HUES6 (cell line): ENCODE measurements around the gene TMEM100.

Experiments
- H3K27ac ChIP-seq: 2 replicates; pipeline ENCODE4 v1.7.0; 2013; ENCODE audit warnings: low read depth, mild to moderate bottlenecking, low read length, inconsistent platforms
- H3K27me3 ChIP-seq: 2 replicates; pipeline ENCODE4 v1.6.1; 2013; ENCODE audit warnings: low read length; ENCODE audit not compliant: control insufficient read depth, insufficient read depth
- H3K36me3 ChIP-seq: 2 replicates; pipeline ENCODE4 v1.6.1; 2013; ENCODE audit warnings: low read length; ENCODE audit not compliant: control insufficient read depth, insufficient read depth
- H3K4me1 ChIP-seq: 2 replicates; pipeline ENCODE4 v1.6.1; 2013; ENCODE audit warnings: low read length; ENCODE audit not compliant: control insufficient read depth, insufficient read depth
- H3K4me3 ChIP-seq: 2 replicates; pipeline ENCODE4 v1.5.1; 2013; ENCODE audit warnings: low read depth, low read length
- H3K9ac ChIP-seq: one replicate; pipeline ENCODE4 v1.6.1; 2013; ENCODE audit warnings: mild to moderate bottlenecking, low read length
- H3K9me3 ChIP-seq: 2 replicates; pipeline ENCODE4 v1.6.1; 2013; ENCODE audit warnings: low read depth, low read length; ENCODE audit not compliant: control insufficient read depth, insufficient read depth

TMEM100 gene

DNA sequence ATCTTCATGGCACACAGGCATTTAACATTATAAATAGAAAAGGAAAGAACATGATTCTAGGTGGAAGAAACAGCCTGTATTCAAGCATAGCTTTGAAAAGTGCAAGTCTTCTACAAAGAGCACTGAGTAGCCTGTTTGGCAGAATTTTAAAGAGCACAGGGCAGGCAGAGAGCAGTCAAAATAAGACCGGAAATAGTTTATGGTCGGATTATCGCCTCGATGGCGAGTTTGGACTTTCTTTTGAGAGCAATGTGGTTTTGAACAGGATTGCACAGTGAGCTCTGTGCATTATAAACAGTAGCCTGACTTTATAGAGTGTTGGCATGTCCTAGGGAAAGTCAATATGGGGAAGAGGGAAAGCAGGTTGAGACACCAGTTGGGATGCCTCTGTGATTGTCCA is 6.2 kb upstream of the TMEM100 start:
- Histone ChIP-seq H3K9ac (no peak overlapping the region), H3K27me3 (no peaks in the 10 kb centered on the region), H3K4me1 (peaks cover 39% of the 10 kb centered on the region), H3K4me3 (no peak overlapping the region), H3K27ac (no peak overlapping the region), H3K9me3 (no peaks in the 10 kb centered on the region), H3K36me3 (no peaks in the 10 kb centered on the region)

DNA sequence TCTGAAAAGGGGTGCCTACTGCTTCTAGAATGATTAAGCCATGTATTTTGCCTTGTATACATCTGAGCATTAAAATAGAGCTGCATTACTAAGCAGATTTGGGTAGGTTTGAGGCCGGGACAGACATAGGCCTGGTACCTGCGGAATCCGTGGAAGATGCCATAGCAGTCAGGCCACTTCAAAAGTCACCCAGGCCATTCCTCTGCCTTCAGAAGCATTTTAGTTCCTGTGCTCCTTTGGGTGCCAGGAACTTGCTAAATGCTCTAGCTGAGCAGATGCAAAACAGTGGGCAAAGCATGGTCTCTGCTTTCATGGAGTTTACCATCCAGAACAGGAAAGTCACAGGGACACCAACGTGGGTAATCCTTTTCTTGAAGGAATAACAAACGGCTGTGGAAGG is 5.7 kb upstream of the TMEM100 start:
- no peak overlapping the region for H3K9ac ChIP-seq
- no peaks in the 10 kb centered on the region for H3K9me3 ChIP-seq
- peaks cover 37% of the 10 kb centered on the region for H3K4me1 ChIP-seq
- no peaks in the 10 kb centered on the region for H3K27me3 ChIP-seq
- H3K36me3 ChIP-seq = no peaks in the 10 kb centered on the region
- H3K4me3 ChIP-seq = no peak overlapping the region
- H3K27ac ChIP-seq = no peak overlapping the region

DNA sequence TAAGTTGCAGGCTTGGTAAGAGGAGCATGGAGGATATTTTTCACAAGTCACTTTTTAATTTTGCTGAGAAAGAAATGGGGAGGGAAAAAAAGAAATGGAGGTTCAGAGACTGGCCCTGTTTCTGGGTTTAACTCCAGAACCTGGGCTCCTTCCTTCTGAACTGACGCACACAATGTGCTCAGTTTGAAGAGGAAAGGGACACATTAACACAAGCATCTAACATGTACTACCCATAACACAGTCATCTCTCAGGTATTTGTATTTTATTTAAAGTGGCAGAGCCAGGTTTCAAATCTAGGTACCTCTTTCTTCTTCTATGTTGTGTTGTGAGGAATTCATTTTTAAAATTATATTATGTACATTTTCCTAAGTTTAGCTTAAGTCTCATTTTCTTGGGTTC is 5.3 kb upstream of the TMEM100 start:
- Histone ChIP-seq H3K27ac (no peak overlapping the region), H3K4me3 (no peak overlapping the region), H3K4me1 (peaks cover 42% of the 10 kb centered on the region), H3K9me3 (no peaks in the 10 kb centered on the region), H3K36me3 (no peaks in the 10 kb centered on the region), H3K27me3 (no peaks in the 10 kb centered on the region), H3K9ac (no peak overlapping the region)

DNA sequence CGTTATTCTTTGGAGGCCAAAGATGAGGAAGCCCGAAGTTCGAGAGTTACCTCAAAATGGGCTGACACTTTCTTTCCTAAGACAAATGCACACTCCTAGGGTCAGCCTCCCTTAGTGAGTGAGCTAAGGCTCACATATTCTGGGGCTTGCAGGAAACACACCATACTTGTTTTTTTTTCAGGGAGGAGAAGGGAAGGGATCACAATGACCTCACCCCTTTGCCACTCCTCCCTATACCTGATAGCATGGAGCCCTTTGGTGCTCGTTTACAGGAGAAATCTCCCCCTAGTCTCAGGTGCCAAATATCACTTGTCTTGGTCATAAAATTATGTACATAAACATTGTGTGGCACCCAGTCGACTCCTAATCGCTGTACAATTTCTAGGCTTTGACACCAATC is 4.6 kb upstream of the TMEM100 start:
- Histone ChIP-seq H3K4me1 (peaks cover 43% of the 10 kb centered on the region), H3K27me3 (no peaks in the 10 kb centered on the region), H3K9ac (no peak overlapping the region), H3K36me3 (no peaks in the 10 kb centered on the region), H3K4me3 (no peak overlapping the region), H3K9me3 (no peaks in the 10 kb centered on the region), H3K27ac (no peak overlapping the region)

DNA sequence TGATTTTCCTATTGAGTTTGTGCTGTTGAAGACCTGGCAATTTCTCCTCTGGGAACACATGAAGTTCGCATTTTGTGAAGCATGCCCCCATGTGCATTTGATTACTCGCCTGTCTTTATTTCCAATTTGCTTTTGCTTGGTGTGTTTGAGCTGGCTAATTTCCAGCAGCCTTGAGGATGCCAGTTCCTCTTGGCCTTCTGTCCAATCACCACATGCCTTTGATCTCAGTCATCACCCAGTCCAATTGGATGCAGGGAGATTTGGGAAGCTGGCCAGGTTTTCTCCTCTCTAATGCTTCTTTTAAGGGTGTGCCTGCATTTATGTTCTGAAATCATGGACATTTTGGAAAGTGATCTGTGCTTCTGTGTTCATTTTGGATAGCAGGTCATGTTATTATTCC is 3.8 kb upstream of the TMEM100 start:
- H3K27ac ChIP-seq = no peak overlapping the region
- peaks cover 38% of the 10 kb centered on the region for H3K4me1 ChIP-seq
- no peak overlapping the region for H3K4me3 ChIP-seq
- no peak overlapping the region for H3K9ac ChIP-seq
- H3K9me3 ChIP-seq = no peaks in the 10 kb centered on the region
- no peaks in the 10 kb centered on the region for H3K27me3 ChIP-seq
- no peaks in the 10 kb centered on the region for H3K36me3 ChIP-seq

DNA sequence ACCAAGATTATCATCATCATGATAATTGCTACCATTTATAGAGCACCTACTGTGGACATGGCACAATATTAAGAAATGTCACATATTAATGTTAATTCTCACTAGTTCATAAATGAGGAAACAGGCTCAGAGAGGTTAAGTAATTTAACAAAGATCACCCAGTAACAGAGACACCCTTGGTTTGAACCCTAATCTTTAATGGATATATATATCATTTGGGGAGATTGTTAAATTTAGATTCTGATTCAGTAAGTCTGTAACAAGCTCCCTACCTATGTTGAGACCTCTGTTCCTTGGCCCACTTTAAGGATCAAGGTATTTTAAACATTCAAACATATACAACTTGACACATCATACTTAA is 804 bp upstream of the TMEM100 start:
- Histone ChIP-seq H3K27me3 (no peaks in the 10 kb centered on the region), H3K4me1 (peaks cover 32% of the 10 kb centered on the region), H3K27ac (no peak overlapping the region), H3K9ac (peak overlapping the region; percentile 22), H3K9me3 (no peaks in the 10 kb centered on the region), H3K36me3 (no peaks in the 10 kb centered on the region), H3K4me3 (no peak overlapping the region)

DNA sequence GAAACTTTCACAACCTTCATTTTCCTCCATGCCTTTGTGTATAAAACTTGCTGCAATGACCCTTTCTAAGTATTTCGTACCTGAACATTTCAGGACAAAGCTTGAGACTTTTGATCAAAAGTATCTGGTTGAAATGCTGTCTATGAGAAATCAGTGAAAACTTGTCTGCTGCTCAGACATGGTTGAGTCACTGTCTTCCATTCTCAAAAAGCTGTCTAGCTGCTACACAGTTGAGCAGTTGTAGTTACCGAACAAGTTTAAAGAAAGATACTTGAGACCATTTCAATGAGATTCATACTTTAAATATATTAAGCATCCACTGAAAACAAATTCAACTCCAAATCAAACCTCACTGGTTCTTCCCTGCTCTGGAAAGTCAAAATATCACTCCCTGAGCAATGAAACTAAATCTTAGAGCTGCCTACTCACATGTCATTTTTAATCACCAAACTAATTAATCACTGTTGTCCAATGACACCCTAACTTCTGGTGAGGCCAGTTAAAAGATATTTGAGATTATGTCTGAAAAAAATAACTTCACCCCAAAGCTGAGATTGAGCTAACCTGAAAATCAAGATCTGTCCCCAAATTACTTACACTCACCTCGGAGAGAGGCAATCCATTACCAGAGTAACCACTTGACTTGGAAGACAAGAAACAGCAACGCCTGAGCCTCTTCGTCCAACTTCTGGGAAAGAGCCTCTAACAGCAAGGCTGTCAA is 488 bp downstream of the TMEM100 start:
- Histone ChIP-seq H3K27me3 (no peaks in the 10 kb centered on the region), H3K4me1 (peaks cover 32% of the 10 kb centered on the region), H3K36me3 (no peaks in the 10 kb centered on the region), H3K27ac (no peak overlapping the region), H3K4me3 (peak overlapping the region; percentile 39), H3K9ac (peak overlapping the region; percentile 22), H3K9me3 (no peaks in the 10 kb centered on the region)

DNA sequence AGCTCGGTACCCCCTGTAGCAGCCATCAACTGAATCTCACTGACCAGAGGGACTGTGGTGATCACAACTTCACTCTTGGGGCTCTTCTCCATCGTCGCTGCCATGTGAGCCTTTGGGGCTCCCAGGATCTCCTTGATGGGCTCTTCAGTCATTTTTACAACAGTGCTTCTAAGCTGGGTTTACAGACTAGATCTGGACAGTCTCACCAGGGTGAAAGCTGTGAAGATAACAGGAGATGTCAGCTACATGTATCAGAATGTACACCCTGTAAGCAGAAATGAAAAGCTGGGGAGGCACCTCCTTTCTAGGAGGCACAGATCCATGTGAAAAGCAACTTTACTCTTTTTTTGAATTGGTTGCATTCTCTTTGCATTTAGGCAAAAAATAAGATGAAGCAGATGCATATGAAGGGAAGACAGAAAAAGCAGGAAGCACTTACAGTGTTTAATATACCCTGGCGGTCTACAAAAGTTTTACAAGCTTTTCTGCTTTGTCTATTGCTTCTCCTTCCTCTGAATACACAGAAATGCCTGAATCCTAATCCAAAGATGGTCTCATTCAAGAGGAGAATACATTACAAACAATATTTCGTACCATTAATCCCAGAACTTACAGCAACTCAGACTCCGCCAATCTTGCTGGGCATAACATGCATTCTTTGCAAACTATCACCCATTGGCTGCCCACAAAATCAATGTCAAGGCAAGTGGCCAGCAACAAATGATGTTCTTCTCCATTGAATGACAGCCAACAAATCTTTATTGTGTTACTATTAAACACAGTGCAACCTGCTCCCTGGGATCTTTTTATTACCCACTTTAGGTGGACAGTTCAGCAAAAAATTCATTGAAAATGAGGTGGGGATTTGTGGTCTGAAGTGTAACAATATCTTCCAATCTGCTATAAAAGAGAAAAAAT is 1.5 kb downstream of the TMEM100 start:
- Histone ChIP-seq H3K9me3 (no peaks in the 10 kb centered on the region), H3K9ac (no peak overlapping the region), H3K36me3 (no peaks in the 10 kb centered on the region), H3K27ac (no peak overlapping the region), H3K4me1 (peaks cover 32% of the 10 kb centered on the region), H3K4me3 (no peak overlapping the region), H3K27me3 (no peaks in the 10 kb centered on the region)

DNA sequence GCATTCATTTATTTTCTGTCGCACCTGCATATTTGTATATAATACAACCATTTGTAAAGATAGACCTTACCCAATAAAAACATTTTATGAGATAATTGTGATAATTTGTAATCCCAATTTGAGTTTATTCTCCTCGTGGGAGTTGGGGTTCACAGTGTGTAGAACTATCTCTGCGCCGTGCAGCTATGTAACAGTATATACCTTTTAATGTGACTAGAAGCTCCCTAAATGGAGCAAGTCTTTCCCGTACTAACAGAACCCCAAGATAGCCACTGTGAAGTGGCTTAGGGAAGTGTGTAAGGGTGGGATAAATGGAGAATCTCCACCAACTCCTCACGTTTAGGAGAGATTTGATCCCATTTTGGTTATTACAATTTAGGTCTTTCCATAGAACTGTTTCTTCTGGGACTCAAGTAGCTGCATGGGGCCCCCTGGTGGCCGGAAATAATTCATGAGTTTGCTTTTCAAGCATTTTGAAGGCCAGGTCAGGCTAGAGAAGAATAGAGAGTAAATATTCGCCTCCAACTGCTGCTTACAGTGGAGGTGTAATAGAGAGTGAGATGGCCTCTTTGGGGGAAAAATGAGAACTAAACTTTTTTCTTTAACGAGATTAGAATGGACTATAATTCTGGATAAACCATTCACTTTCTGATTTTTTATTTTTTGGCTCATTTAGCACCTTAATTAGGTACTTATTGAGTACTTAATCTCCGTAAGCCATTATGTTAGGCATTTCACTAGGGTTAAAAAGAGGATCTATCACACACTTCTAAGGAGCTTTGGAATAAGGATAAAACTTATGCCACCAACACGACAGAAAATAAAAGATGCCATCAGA is 4.5 kb downstream of the TMEM100 start:
- H3K9ac ChIP-seq = no peak overlapping the region
- no peak overlapping the region for H3K27ac ChIP-seq
- no peak overlapping the region for H3K4me3 ChIP-seq
- H3K36me3 ChIP-seq = no peaks in the 10 kb centered on the region
- no peaks in the 10 kb centered on the region for H3K27me3 ChIP-seq
- H3K9me3 ChIP-seq = no peaks in the 10 kb centered on the region
- H3K4me1 ChIP-seq = peaks cover 20% of the 10 kb centered on the region

DNA sequence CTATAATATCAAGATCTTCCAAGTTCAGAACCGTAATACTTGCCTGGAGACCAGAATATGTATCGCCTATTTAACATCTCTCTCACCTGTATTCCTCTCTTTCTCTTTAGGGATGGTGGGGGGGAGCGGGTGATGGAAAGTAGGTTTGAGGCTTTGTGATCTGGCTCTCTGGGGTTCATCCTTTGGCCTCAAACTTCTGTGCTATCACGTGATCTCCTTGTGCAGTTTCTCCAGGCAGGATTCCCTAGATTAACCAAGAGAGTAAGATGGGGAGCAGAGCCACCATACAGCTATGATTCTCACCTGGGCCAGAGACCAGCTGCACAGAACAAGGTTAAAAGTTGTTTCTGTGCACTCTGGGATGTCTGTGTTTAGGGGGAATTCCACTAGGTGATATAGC is 5.2 kb downstream of the TMEM100 start:
- Histone ChIP-seq H3K27me3 (no peaks in the 10 kb centered on the region), H3K9ac (no peak overlapping the region), H3K36me3 (no peaks in the 10 kb centered on the region), H3K9me3 (no peaks in the 10 kb centered on the region), H3K4me3 (no peak overlapping the region), H3K27ac (no peak overlapping the region), H3K4me1 (peaks cover 14% of the 10 kb centered on the region)
